CD4-positive, alpha-beta T cell treated with Interleukin-4 for 4 hours (primary cell): Measurements from ENCODE around the gene PLA2G4C.

ENCODE experiments used
- DNase-seq: peaks from one replicate; pipeline ENCODE4 v3.0.0-alpha.2; 2020

Gene PLA2G4C

GRCh38 chr19:48053076-48053475, 57.5 kb downstream of the PLA2G4C start:
- DNase-seq: no peak

GRCh38 chr19:48051335-48052033, 59.1 kb downstream of the PLA2G4C start:
- no peak for DNase-seq

DNA sequence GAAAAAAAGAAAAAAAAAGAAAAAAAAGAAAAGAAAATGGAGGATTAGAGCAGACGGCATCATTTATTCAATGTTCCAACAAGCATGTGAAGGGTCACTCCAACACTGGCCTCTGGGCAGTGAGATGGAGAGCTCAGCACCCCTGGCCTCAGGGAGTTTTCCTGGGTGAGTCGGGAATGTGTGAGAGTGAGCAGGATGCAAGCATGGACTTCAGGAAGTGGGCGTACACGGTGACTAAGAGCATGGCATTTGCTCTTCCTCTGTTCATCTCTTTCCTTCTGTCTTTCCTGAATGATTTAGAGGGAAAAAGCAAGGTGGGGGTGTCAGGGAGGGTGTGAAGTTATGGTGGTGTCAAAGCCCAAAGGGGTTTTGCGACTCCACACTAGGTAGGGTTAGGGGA, 66.1 kb downstream of the PLA2G4C start:
- DNase-seq: no peak

- no peak for DNase-seq
Measured at GRCh38 chr19:48043675-48044258, 66.8 kb downstream of the PLA2G4C start, which contains the start of gene CABP5. CABP5 (minus strand) TSS chr19:48044079; CDS start chr19:48043922, 157 bp downstream.

DNA sequence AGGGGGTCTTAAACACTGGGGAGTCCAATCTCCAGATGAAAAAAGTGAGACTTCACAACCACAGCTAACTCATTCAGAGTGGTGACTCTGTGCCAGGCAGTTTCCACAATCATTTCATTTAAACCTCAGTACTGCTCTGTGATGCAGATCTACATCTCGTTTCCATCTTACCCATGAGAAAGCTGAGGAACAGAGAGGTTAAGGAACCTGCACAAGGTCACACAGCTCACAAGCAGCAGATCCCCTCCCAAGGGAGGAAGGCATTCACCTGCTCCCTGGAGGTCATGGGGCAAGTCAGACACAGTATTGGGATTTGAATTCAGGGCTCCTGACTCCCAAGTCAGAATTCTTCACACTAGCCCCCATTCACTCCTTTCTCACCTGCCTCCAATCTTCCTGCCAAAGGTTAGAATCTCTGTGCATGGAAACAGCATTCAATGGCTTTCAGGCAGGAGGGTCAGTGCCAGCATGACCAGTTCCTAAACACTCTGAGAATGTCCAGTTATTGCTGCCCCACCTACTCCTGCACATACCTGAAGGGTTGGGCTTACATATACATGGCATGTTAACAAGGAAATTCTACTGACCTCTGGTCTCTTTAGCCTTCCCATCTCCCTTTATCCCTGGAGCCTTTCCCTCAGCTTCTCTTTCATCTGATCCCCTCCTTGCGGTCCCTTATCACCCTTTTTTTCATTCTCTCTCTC, 68.6 kb downstream of the PLA2G4C start:
- DNase-seq: no peak

DNA sequence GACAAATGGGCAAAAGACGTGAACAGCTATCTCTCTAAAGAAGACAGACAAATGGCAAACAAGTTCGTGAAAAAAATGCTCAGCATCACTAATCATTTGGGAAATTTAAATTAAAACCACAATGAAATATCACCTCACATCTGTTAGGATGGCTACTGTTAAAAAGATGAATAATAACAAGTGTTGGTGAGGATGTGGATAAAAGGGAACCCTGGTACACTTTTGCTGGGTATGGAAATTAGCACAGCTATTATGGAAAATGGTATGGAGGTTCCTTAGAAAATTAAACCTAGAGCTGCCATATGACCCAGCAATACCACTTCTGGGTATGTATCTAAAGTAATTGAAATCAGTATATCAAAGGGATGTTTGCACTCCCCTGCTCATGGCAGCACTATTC, 73.9 kb downstream of the PLA2G4C start:
- no peak for DNase-seq

DNA sequence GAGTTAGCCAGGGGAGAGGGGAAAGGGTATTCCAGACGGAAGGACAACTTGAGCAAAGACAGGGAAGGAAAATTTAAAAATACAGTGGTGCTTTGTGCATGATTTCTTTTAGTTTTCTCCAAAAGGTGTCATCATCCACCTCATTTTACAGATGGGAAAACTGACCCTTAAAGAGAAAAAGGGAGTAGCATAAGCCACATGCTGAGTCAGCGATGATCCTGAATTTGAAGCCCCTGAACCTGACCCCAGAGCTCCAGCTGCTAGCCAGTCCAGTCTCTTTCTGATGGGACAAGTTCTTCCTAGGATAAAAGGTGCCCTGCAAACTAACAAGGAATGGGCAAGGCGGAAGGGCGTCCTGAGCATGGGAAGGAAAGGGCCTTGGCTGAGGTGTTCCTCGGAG, 77.0 kb downstream of the PLA2G4C start:
- DNase-seq: no peak

DNA sequence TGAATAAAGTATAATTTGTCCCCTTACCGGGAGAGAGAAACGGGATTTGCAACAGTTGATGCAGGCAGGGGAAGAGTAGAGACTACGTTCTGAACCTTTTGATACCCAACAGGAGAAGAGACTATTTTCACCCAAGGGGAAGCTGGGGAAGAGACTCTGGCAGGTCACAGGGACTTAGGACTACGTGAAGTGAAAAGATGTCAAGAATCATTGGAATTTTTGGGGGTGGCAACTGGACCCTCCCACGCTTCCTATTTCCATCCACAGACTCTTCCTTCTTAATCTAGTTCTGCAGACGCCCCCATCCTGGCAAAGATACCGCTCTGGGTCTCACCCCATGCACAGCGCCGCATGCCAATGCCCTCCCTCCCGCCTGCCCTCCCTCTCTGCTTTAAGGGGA, 80.5 kb downstream of the PLA2G4C start:
- no peak for DNase-seq

- no peak for DNase-seq
Measured at GRCh38 chr19:48029431-48029830, 81.2 kb downstream of the PLA2G4C start.

DNA sequence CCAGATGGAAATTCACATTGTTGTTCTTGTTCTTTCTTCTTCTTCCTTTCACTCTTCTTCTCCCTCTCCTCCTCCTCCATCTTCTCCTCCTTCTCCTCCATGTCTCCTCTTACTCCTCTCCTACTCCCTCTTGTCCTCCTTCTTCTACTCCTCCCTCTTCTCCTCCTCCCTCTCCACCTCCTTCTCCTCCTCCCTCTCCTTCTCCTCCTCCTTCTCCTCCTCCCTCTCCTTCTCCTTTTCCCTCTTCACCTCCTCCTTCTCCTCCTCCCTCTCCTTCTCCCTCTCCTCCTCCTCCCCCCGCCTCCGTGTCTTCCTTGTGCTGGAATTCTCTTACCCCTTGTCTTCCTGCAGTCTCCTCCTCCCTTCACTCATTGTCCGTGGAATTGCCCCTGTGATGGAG, 85.1 kb downstream of the PLA2G4C start:
- no peak for DNase-seq

- DNase-seq: no peak
Measured at GRCh38 chr19:48023518-48023917, 87.1 kb downstream of the PLA2G4C start.

DNA sequence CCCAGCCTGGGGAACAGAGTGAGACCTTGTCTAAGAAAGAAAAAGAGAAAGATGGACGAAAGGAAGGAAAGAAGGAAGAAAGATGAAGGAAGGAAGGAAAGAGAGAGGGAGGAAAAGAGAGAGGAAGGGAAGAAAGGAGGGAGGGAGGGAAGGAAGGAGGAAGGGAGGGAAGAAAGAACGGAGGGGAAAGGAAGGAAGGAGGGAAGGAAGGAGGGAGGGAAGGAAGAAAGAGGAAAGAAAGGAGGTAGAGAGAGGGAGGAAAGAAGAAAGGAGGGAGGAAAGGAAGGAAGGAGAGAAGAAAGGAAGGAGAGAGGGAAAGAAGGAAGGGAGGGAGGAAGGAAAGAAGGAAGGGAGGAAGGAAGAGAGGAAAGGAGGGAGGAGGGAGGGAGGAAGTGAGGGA, 87.6 kb downstream of the PLA2G4C start:
- DNase-seq: no peak

GRCh38 chr19:48020686-48021085, 89.9 kb downstream of the PLA2G4C start:
- no peak for DNase-seq

DNA sequence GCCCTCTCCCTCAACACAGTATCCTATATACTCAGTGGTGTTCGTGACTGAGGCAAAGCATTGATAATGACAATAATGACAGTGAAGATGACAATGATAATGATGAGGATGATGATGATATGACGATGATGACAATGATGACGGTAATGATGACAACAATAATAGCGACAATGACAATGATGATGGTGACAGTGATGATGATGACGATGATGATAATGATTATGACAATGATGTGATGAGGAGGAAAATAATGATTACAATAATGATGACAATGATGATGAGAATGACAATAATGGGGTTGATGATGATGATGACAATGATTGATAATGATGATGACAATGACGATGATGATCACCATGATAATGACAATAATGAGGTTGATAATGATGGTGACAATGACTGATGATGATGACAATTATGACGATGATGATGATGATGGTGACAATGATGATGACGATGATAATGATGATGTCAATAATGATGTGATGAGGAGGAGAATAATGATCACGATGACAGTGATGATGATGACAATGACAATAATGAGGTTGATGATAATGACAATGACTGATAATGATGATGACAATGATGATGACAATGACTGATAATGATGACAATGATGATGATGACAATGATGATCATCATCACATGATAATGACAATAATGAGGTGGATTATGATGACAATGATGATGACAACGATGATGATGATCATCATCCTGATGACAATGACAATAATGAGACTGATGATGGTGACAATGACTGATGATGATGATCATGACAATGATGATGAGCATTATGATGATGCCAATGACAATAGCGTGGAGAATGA, 99.5 kb downstream of the PLA2G4C start:
- no peak for DNase-seq

GRCh38 chr19:48006762-48007161, 103.9 kb downstream of the PLA2G4C start:
- no peak for DNase-seq

GRCh38 chr19:48004236-48004635, 106.4 kb downstream of the PLA2G4C start:
- no peak for DNase-seq

- no peak for DNase-seq
Measured at GRCh38 chr19:48000846-48001245, 109.8 kb downstream of the PLA2G4C start.

DNA sequence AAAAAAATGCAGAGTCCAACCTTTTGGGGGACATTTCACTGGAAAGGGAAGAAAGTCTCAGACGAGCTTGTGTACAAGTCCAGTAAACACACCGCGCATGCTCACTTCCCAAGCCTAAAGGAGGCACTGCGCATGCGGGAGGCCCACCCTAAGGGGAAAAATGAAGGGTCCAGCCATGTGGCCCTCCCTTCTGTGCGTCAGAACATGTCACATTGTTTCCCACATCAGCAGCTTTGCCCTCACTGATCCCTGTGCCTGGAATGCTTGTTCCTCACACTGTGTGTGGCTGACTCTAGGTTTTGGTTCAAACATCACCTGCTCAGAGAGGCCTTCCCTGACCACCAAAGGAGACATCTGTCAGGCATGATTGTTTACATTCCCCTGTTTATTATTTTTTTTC, 111.8 kb downstream of the PLA2G4C start:
- no peak for DNase-seq
